Measurements from ENCODE around the gene KMT2E.
A peak's percentile ranks its signal among the peaks of the same experiment; 100 is the strongest.
"Not testable (repeated sequence)": the region's sequence is repeated elsewhere in the genome, so short reads cannot be mapped to it uniquely, and the experiment has no call there.

The KMT2E gene

DNA sequence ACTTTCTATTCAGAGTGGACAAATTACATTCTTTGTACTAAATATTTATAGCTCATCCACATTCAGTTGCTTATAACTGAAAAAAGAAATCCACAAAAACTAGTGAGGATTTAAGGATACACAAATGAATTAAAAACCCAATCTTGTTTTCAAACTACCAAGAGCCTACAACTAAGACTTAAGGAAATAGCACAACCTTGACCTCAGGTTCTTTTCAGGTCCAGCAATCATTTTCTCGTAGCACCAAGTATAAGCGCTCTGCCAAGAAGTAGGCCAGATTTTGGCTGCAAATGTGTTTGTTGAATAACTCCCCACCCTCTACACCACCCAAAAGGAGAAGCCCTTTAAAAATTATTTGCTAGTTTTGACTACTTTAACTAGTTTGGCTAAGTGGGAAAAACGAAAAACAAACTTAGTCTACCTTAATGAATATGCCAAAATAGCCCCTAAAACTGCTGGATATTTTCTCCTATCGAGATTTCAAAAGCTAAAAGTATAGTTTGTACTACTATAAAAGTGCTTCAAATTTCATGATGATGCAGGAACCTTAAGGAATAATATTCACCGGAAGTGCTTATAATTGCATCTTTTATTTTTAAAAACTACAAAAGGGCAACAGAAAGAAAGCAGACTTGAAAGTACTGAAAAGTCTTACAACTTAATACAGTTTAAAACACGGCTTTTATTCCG, 2.7 kb upstream of the KMT2E start:
- DNase-seq: no peak

DNA sequence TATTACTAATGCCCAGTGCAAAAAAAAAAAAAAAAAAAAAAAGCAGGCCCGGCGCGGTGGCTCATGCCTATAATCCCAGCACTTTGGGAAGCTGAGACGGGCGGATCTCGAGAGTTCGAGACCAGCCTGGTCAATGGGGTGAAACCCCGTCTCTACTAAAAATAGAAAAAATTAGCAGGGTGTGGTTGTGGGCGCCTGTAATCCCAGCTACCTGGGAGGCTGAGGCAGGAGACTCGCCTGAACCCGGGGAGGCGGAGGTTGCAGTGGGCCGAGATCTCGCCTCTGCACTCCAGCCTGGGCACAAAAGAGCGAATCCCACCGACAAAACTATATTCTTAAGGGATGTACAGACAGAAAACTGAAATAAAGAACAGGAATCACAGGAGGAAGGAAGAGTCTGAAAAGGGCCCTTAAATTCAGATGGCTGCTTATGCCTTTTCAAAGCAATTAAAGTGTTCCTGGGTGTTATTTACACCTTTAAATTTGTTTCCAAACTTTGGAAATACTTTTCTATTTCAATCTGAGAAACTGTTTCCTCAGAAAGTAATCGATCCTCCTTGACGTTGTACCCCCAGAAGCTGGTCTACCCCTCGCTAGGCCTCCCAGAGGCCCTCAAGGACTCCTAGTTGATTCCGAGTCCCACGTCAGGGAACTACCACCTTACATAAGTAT, 2.0 kb upstream of the KMT2E start:
- peak; percentile 40 for DNase-seq

DNA sequence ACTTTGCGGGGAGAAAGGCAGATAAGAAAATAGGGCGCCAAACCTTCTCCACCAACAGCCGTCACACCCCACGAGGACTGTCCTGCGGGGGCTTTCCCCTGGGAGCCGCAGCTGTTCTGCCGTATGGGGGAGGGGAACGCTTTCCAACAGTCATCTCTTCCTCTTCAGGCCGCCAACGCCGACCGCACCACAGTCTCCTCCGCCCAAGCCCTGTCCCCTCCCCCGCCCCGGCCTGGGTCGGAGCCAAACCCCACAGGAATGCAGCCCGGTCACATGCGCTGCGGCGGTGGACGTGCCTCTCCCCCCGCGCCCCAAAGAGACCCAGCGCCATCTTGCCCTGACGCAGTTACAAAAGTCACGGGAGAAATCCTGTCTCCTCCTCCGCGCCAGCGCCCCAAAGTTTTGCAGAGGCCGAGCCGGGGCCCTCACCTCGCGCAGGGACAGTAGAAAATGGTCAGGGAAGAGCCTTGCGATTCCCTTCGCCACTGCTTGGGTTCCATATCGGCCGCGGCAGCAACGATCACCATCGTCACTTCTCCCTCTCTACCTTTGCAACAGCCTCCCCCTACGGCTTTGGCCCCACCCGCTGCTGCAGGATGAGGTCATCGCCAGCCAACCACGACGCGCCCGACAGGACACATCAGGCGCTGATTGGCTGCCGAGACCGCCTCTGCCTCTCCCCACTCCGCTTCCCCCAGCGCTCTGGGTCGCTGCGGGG, 1.3 kb upstream of the KMT2E start:
- DNase-seq: peak; percentile 99

DNA sequence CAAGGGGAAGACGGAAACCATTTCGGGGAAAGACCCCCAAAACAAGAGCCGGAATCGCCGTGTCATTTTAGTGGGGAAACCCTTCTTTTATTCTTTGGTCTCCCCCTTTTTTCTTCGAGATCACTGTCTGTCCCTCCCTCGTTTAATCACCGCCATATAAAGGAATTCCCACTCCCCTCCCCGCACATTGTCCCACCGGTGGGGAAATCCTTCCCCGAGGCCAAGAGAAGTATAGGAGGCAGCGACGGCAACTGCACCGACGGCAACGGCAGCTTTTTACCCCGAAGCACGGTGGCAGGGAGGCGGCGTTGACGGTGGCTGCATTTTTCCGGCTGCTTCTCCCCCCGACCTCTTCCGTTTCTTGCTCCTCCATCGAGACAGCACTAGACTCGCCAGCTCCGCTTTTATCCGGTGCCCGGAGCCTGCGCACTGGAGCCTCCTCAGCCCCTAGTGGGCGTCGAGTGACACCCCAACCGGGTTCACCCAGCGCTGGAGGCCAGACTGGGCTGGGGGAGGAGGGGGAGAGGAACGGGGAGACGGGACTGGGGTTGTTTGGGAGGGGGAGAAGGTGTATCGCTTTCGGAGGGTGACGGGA, 687 bp upstream of the KMT2E start:
- DNase-seq: peak; percentile 96

DNA sequence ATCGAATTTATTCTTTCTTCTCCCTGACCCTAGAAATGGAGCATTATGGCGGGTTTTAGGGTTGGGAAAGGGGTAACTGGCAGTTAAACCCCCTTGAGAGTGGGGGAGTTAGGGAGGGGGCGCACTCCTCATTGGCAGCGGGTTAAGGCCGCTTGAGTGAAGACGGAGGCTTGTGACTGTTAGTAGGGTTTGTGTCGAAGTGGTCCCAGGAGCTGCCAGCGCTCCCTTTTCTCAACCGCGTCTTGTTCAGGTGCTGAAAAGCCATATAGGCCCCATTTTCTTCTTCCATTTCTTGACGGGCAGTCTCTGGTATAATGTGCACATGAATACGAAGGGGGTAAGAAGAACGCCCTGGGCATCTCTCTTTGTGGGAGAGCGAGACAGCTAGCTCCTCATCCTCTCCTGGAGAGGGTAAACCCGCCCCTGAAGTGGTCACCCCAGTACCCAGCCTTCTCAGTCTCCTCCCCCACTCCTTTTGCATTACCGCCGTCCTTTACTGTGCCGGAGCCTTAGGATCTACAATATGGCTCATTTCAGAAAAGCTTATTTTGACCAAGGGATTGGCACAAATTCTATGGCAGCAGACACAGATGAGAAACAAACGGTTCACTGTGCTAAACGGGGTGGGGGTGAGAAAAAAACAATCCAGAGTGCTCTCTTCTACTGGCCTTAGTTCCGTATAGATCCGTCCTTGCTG, 836 bp downstream of the KMT2E start:
- peak; percentile 82 for DNase-seq

DNA sequence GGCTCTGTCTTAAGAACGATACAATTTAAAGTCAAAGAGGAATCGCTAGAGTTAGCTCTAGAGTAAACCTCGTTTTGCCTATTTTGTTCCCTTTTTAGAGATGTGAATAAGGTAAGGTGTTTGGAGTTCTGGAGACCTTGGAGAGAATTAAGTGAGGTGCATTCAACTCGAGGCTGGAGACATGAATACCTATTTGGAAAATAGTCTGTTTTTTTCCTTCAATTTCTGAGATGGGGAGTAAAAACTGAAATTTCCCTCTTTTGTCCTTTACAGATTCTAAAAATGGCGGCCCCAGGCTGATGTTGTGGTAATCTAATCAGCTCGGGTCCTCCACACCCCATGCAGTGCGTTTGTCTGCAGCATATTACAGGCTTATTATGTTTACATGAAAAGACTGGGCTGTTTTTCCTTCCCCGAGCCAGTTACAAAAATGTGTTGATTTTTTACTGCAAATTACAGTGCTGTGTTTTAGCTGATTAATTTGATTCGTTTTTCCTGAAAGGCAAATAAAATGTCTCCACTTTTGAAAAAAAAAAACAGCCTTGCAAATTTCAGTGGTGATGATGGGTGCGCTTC, 1.5 kb downstream of the KMT2E start:
- peak; percentile 39 for DNase-seq

DNA sequence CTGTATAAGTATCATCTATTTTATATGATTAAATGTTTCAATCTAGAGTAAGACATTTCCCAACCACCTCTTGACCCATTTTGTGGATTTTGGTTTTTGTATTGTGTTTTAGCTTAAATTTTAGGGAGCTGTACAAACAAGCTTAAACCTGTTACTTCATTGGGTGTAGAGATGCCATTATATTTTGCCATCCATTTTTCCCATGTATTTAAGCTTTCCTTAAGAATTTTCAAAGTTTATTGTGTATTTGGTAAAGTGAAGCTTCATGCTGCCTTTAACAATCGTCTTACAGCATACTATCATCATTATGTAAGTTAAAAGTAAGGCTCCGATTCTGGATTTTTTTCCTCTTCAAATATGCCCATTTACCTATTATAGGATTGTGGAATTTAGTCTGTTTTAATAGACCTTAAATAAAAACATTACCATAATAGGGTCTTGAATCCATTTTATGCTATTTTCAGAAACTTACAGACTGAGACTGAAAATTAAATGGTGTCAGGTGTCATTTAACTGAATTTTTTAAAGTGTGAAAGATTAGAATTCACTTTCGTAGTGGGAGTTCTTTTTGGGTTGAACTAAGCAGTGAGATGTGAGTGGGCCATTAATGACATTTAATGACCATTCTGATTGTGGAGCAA, 2.2 kb downstream of the KMT2E start:
- no peak for DNase-seq

DNA sequence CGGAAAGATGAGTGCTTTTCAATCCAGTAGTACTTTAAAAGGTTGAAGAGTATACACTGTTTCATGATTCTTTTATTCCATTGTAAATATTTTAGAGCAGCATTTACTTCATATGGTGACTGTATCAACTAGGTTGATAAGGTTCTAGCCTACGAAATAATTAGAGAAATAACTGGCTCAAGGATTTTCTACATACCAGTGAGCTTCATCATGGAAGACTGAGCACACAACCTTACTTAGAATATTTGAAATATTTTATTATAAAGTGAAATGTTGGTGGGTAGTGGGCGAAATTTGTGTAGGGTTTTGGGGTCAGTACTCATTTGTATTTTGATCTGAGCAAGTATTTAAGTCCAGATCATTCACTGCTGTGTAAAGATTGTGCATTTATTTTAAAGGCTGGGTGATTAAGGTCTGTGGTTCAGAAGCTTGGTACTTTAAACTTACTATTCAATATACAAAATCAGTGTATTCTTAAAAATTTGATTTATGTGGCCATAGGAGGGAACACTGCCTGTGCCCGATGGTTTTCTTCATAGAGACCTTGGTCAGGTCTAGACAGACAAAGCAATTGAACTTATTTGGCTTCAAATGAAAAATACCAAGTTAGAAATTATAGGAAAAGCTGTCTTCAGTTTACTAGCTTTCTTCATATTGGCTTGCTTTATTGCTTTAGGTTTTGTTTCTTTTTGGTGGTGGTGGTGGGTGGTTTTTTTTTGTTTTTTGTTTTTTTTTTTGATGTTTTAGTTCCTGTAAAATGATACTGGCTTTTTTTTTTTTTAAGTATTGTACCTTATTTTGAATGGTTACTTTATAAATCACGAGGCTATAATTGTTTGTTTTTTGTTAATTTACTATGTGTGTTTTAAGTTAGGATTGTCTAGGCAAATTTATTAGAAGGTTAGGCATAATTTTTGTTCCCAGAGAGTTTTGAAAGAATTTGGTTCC, 3.0 kb downstream of the KMT2E start:
- no peak for DNase-seq

DNA sequence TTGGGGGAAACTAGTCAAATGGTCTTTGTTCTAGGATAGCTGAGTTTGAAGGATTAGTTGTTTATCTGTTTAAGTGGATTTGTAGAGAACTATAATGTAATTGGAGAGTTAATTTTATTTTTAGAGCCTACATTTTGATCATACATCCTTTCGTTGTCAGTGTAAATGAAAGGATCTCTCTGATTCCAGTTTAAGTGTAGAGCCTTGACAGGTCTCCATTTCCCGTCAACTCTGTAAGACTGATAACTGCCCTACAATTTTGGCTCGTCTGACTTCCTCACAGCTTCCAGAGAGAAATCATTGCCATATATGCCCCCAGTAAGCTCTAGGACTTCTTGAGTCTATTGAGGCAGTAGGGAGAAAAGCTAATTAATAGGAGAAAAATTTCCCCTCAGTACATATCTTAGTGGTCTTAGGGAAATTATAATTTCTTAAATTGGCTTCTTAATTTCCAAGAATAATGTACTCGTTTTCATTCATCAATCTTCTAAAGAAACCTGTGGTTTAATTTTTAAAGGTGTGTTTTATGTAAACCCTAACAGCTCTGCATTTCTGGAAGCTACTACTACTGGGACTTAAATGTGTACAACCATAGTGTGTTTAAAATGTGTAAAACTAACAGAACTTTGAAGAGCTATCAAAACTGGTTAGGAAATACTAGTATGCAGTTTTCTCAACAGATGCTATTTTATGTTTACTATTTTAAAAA, 3.8 kb downstream of the KMT2E start:
- no peak for DNase-seq

DNA sequence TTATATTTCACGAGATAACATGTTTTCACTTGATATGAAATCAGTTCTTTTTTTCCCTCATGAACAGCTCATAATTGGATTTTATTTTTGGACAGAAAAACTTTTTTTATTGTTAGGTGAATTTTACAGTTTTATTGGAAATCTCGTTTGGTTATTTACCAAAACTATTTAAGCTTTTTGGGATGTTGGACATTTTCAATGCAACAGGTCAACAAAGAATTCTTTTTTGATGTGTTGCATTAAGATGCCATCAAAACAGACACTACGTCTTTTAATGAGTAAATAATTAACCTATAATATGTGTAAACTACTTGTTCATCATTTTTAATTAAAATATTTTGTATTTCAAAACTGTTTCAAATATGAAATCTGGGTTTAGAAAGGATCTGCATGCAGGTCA, 5.3 kb downstream of the KMT2E start:
- no peak for DNase-seq

DNA sequence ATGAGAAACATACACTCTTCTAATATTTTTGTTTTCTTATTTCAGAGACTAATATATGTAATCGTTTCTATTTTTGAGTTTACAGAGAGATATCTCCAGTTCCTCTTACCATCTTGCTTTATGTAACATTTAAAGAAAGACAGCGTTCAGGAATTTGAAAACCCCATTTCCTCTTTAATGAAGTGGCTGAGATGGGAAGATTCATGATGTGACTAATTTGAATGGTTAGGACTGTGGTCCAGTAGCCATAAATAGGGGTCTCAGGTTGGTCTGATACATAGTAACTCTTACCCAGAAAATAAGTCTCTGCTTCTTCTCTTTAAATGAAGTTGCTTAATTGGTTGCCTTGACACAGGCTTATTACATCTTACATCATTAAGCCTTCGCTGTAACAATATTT, 6.9 kb downstream of the KMT2E start:
- DNase-seq: no peak

DNA sequence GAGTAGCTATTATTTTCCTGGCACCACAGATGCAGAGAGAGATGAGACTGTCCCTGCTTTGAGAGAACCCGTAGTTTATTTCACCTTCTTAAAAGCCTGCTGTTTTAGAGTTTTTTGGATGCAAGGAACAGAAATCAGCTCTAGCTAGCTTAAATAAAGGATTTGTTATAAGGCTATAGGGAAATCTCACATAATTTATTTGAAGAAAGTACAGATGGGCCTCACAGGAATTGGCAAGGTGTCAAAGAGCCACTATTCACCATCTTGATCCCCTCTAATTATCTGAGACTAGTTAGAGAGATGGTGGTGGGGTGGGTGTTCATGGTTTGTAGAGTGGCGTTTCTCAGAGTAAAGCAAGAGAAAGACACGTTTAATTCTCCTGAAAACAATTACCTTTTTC, 7.3 kb downstream of the KMT2E start:
- DNase-seq: no peak

DNA sequence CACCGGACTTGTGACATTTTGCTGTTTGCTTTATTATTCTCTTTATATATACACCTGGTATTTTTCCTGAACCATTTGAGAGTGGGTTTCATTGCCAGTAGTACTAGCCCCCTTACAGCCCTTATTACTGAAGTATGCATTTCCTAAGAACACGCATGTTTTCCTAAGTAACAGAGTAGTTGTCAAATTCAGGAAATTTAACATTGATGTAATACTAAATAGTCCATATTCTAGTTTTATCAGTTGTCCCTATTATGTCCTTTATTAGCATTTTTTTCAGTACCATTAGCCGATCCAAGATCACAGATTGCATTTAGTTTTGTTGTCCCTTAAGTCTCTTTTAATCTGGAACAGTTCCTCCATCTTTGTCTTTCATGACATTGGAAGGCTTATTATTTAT, 8.0 kb downstream of the KMT2E start:
- no peak for DNase-seq

DNA sequence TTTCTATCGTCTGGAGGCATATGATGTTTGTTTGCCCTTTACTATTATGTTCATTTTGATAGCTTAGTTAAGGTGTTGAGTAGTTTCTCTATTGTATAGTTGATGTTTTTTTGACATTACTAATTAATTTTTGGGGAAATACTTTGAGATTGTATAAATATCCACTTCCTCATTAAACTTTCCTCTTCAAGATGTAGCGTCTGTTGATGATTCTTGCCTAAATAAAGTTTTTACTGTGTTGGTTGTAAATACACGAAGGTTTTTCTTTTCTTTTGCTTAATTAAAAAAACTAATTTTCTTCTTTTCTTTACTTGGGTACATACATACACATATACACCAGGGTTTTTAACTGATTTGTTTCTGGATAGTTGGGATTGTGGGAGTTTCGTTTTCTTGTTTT, 8.5 kb downstream of the KMT2E start:
- no peak for DNase-seq

DNA sequence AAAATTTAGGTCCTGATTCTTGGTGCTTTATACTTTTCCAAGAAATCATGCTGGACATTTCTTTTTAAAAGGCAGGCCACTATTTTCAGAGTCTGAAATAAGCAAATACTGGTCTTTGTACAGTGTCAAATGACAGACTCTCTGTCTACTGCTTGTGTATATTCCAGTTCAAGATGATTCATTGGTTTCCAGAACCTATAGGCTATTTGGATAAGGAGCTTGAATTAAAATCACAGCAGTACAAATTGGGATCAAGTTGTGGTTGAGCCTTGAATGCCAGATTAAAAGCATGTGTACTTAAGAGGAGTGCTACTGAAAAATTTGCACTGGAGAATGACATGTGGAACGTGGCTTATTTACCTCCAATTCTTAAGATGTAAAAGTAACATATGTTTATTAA, 10.7 kb downstream of the KMT2E start:
- no peak for DNase-seq

DNA sequence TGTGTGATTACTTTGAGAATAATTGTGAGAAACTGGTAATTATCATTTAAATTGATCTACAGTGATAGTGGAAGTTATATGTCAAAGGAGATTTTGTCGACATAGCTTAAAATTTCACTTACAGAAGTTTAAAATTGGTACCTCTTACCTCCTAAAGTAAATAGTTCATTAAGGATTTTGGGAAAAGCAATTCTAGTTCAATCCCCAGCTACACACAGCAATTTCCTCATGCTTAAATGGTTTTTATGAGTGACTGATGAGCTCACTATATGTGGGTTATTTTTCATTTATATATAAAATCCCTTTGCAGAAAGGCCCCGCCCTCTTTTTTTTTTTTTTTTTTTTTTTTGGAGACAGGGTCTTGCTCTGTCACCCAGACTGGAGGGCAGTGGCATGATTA, 12.7 kb downstream of the KMT2E start:
- DNase-seq: no peak

DNA sequence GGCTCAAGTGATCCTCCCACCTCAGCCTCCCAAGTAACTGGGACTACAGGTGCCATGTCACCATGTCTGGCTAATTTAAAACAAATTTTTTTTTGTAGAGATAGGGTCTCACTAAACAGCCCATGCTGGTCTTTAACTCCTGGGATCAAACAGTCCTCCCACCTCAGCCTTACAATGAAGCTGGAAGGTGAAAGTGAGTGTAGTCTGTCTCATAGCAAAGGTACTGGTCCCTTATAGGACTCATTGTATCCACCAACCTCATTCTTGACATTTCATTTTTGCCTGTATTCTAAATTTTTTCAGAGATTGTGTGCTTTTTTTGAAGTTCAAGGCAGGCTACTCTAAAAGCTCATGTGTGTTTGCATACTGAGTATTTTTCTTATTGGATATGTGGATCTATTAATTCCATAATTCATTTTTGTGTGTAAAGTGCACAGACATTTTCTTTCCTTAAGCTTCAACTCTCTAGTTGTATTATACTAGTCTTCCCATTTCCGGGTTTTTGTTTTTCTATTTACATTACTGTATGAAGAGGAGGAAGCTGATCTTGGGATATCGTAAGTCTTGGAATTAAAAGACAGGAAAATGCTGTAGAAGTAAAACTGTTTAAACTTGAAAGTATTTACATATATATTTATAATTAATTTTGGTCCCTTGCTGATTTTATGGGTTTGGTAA, 13.3 kb downstream of the KMT2E start:
- DNase-seq: no peak

DNA sequence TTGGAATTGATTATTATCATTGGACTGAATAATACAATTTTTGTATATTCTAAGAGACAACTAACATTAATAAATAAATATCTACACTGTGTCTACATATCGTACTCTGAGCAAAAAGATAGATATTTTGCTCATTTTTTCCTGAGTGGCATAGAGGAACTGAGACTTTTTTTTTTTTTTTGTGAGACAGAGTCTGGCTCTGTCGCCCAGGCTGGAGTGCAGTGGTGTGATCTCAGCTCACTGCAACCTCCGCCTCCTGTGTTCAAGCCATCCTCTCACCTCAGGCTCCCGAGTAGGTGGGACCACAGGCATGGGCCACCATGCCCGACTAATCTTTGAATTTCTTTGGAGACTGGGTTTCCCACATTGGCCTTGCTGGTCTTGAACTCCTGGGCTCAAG, 14.0 kb downstream of the KMT2E start:
- no peak for DNase-seq

DNA sequence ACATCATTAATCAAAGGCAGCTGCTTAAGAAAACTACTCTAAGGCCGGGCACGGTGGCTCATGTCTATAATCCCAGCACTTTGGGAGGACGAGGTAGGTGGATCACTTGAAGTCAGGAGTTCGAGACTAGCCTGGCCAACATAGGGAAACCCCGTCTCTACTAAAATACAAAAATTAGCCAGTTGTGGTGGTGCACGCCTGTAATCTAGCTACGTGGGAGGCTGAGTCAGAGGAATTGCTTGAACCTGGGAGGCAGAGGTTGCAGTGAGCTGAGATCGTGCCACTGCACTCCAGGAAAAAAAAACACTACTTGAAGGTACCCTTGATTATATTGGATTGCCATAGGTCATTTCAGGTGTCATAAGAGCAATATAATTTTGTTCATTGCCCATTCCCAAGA, 14.9 kb downstream of the KMT2E start:
- not testable (repeated sequence) for DNase-seq

DNA sequence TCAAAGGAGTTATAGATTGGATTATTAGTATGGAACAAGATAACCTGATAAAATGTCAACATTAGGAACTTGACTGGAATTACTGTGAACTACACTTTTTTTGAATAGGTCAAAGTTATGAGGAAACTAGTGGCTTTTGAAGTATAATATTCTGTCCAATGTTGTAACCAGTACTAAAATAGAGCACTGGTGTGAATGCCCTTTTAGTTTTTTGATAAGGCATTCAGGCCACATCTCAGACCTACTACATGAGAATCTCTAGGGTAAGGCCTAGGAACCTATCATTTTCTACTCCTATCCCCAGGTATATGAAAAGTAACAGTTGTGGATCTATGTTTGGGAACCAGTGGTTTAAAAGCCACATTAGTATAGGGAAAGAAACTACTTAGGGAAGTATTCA, 16.4 kb downstream of the KMT2E start:
- no peak for DNase-seq
